Measurements from ENCODE around the gene FCGR3B.
"Not testable (repeated sequence)": the region's sequence is repeated elsewhere in the genome, so short reads cannot be mapped to it uniquely, and the experiment has no call there.

The FCGR3B gene

GRCh38 chr1:161612322-161613141, 18.4 kb downstream of the FCGR3B start:
- FAIRE-seq (peak; percentile 27), DNase-seq (ENCODE audit: insufficient read length, low spot score) (peak; percentile 78)

- not testable (repeated sequence) for FAIRE-seq; DNase-seq (ENCODE audit: insufficient read length, low spot score)
Observed at GRCh38 chr1:161611866-161612321, 19.1 kb downstream of the FCGR3B start.

GRCh38 chr1:161610198-161610597, 20.8 kb downstream of the FCGR3B start:
- FAIRE-seq; DNase-seq (ENCODE audit: insufficient read length, low spot score): not testable (repeated sequence)

- not testable (repeated sequence) for DNase-seq (ENCODE audit: insufficient read length, low spot score); FAIRE-seq
Observed at GRCh38 chr1:161606541-161607336, 24.2 kb downstream of the FCGR3B start.

- not testable (repeated sequence) for FAIRE-seq; DNase-seq (ENCODE audit: insufficient read length, low spot score)
Observed at GRCh38 chr1:161605762-161606540, 25.0 kb downstream of the FCGR3B start.

GRCh38 chr1:161605024-161605423, 26.0 kb downstream of the FCGR3B start:
- not testable (repeated sequence) for FAIRE-seq; DNase-seq (ENCODE audit: insufficient read length, low spot score)

GRCh38 chr1:161597077-161597476, 33.9 kb downstream of the FCGR3B start:
- not testable (repeated sequence) for FAIRE-seq; DNase-seq (ENCODE audit: insufficient read length, low spot score)

GRCh38 chr1:161595583-161595982, 35.4 kb downstream of the FCGR3B start:
- not testable (repeated sequence) for FAIRE-seq; DNase-seq (ENCODE audit: insufficient read length, low spot score)

- not testable (repeated sequence) for DNase-seq (ENCODE audit: insufficient read length, low spot score); FAIRE-seq
Observed at GRCh38 chr1:161595173-161595572, 35.8 kb downstream of the FCGR3B start.

- DNase-seq (ENCODE audit: insufficient read length, low spot score): not testable (repeated sequence)
- FAIRE-seq: peak; percentile 30
Observed at GRCh38 chr1:161594269-161594984, 36.5 kb downstream of the FCGR3B start.

GRCh38 chr1:161593092-161593755, 37.8 kb downstream of the FCGR3B start:
- not testable (repeated sequence) for FAIRE-seq; DNase-seq (ENCODE audit: insufficient read length, low spot score)

GRCh38 chr1:161592586-161592985, 38.4 kb downstream of the FCGR3B start:
- not testable (repeated sequence) for DNase-seq (ENCODE audit: insufficient read length, low spot score); FAIRE-seq

- FAIRE-seq; DNase-seq (ENCODE audit: insufficient read length, low spot score): not testable (repeated sequence)
Observed at GRCh38 chr1:161589920-161590319, 41.1 kb downstream of the FCGR3B start.

GRCh38 chr1:161589365-161589764, 41.6 kb downstream of the FCGR3B start:
- not testable (repeated sequence) for DNase-seq (ENCODE audit: insufficient read length, low spot score); FAIRE-seq

GRCh38 chr1:161588596-161588995, 42.4 kb downstream of the FCGR3B start:
- not testable (repeated sequence) for FAIRE-seq; DNase-seq (ENCODE audit: insufficient read length, low spot score)

GRCh38 chr1:161582882-161583281, 48.1 kb downstream of the FCGR3B start:
- FAIRE-seq; DNase-seq (ENCODE audit: insufficient read length, low spot score): not testable (repeated sequence)

- not testable (repeated sequence) for FAIRE-seq; DNase-seq (ENCODE audit: insufficient read length, low spot score)
Observed at GRCh38 chr1:161580879-161581537, 50.0 kb downstream of the FCGR3B start.

GRCh38 chr1:161579856-161580507, 51.0 kb downstream of the FCGR3B start:
- FAIRE-seq; DNase-seq (ENCODE audit: insufficient read length, low spot score): not testable (repeated sequence)
